Measurements from ENCODE around the gene IBSP.

GRCh38 chr4:87832669-87833068 is 33.3 kb downstream of the IBSP start, which contains the start of gene MEPE:
- TF ChIP-seq REST (IDR thresholded peaks at IDR 0.05; ENCODE audit: insufficient read depth in 1 of 2, low read depth in 2 of 2, low read length in 2 of 2) (no peak), SIN3A (IDR thresholded peaks at IDR 0.05; ENCODE audit: borderline replicate concordance, insufficient read depth, low read length) (no peak), POLR2AphosphoS5 (IDR thresholded peaks at IDR 0.05; ENCODE audit: low read depth, low read length) (no peak)

Data from PFSK-1 (cell line).